HEK293T (cell line): Measurements from ENCODE around the gene DNMT3L.

Source experiments
- CTCF ChIA-PET: fragments of 350-600 bp; formaldehyde crosslinking; extraction: SDS; loops from one replicate; lab custom pipeline; 2021; ENCODE audit warnings: antibody characterized with exemption, inconsistent platforms; lab: Yijun Ruan, JAX
- POLR2A ChIA-PET: fragments of 350-600 bp; formaldehyde crosslinking; extraction: SDS; loops from one replicate; lab custom pipeline; 2020; ENCODE audit warnings: antibody characterized with exemption, inconsistent platforms; lab: Yijun Ruan, JAX
- DNase-seq: peaks from one replicate; pipeline ENCODE4 v3.0.0; 2012; ENCODE audit warnings: mixed read lengths; ENCODE audit errors: extremely low spot score
- ARNT ChIP-seq: fragments of 450-650 bp; IDR thresholded peaks from 2 replicates; pipeline ENCODE4 v1.6.1; 2017; ENCODE audit warnings: mild to moderate bottlenecking
- BHLHE40 ChIP-seq: fragments of 450-650 bp; IDR thresholded peaks from 2 replicates; pipeline ENCODE4 v1.6.1; 2016; ENCODE audit warnings: mild to moderate bottlenecking, moderate library complexity, borderline replicate concordance
- CTBP1 ChIP-seq: fragments of 450-650 bp; IDR thresholded peaks from 2 replicates; pipeline ENCODE4 v1.6.1; 2016; ENCODE audit warnings: borderline replicate concordance
- ELF4 ChIP-seq: fragments of 450-650 bp; IDR thresholded peaks from 2 replicates; pipeline ENCODE4 v1.6.1; 2017; ENCODE audit warnings: antibody characterized with exemption
- FOXA1 ChIP-seq: fragments of 450-650 bp; IDR thresholded peaks from 2 replicates; pipeline ENCODE4 v1.6.1; 2016; ENCODE audit warnings: mild to moderate bottlenecking
- FOXK2 ChIP-seq: fragments of 450-650 bp; IDR thresholded peaks from 2 replicates; pipeline ENCODE4 v1.6.1; 2016; ENCODE audit warnings: mild to moderate bottlenecking
- FOXM1 ChIP-seq: fragments of 450-650 bp; IDR thresholded peaks from 2 replicates; pipeline ENCODE4 v1.6.1; 2017; ENCODE audit warnings: mild to moderate bottlenecking, borderline replicate concordance
- HDGF ChIP-seq: fragments of 450-650 bp; IDR thresholded peaks from 2 replicates; pipeline ENCODE4 v1.6.1; 2017; ENCODE audit warnings: antibody characterized with exemption, borderline replicate concordance
- L3MBTL2 ChIP-seq: fragments of 450-650 bp; conservative IDR thresholded peaks from 2 replicates; pipeline ENCODE4 v1.6.1; 2016; ENCODE audit warnings: mild to moderate bottlenecking
- LEF1 ChIP-seq: fragments of 450-650 bp; IDR thresholded peaks from 2 replicates; pipeline ENCODE4 v1.6.1; 2017; ENCODE audit warnings: mild to moderate bottlenecking, borderline replicate concordance
- NFRKB ChIP-seq: fragments of 450-650 bp; IDR thresholded peaks from 2 replicates; pipeline ENCODE4 v1.6.1; 2016; ENCODE audit warnings: mild to moderate bottlenecking, moderate library complexity
- SP1 ChIP-seq: fragments of 450-650 bp; IDR thresholded peaks from 2 replicates; pipeline ENCODE4 v1.6.1; 2017
- SUZ12 ChIP-seq: fragments of 450-650 bp; IDR thresholded peaks from 2 replicates; pipeline ENCODE4 v1.6.1; 2016; ENCODE audit warnings: mild to moderate bottlenecking
- TARDBP ChIP-seq: fragments of 450-650 bp; IDR thresholded peaks from 2 replicates; pipeline ENCODE4 v1.6.1; 2016
- ZNF384 ChIP-seq: fragments of 450-650 bp; IDR thresholded peaks from 2 replicates; pipeline ENCODE4 v1.6.1; 2016
- TF ChIP-seq, protein P1 (sequence below): fragments of 450-650 bp; IDR thresholded peaks from 2 replicates; pipeline ENCODE4 v1.6.1; 2016

DNMT3L gene

DNA sequence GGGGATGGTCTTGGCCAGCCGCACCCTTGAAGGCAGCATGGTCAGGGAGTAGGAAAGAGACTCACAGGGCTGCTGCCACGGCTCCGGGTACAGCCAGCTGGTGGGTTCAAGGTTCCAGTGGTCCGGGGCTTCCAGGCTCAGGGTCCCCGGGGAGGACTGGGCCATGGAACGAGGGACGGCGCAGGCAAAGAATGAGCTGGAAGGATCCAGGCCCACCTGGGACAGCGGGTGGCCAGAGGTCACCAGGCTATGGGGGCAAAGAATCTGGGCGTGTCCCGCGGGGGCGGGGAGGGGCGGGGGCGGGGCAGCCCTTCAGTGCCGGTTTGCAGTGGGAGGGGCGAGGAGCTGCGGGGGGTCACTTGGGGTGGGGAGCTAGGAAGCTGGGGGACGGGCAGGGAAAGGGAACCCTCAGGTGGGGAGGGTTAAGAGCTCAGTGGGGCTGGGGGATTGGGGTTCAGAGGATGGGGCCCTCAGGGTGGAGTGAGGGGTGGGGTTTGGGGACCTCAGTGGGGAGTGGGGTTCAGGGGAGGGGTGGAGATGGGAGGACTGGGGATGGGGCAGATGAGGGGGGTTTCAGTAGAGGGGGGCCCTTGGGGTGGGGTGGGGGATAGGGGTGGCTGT, at the start of gene DNMT3L:
Gene DNMT3L (minus strand): TSS at position 223 of the 621 bp plus-strand sequence. CDS start 638 bp downstream, outside the sequence.
- ChIA-PET POLR2A (no interaction called here), CTCF (no interaction called here)
- no peak for DNase-seq
- TF ChIP-seq SP1 (no peak), FOXM1 (no peak), ARNT (no peak), ZNF384 (no peak), NFRKB (no peak), HDGF (no peak), CTBP1 (no peak), FOXA1 (no peak), LEF1 (no peak), ELF4 (no peak), TARDBP (no peak), FOXK2 (no peak), L3MBTL2 (no peak), BHLHE40 (no peak), SUZ12 (no peak)
- TF ChIP-seq, protein P1, sequence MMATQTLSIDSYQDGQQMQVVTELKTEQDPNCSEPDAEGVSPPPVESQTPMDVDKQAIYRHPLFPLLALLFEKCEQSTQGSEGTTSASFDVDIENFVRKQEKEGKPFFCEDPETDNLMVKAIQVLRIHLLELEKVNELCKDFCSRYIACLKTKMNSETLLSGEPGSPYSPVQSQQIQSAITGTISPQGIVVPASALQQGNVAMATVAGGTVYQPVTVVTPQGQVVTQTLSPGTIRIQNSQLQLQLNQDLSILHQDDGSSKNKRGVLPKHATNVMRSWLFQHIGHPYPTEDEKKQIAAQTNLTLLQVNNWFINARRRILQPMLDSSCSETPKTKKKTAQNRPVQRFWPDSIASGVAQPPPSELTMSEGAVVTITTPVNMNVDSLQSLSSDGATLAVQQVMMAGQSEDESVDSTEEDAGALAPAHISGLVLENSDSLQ: no peak

DNA sequence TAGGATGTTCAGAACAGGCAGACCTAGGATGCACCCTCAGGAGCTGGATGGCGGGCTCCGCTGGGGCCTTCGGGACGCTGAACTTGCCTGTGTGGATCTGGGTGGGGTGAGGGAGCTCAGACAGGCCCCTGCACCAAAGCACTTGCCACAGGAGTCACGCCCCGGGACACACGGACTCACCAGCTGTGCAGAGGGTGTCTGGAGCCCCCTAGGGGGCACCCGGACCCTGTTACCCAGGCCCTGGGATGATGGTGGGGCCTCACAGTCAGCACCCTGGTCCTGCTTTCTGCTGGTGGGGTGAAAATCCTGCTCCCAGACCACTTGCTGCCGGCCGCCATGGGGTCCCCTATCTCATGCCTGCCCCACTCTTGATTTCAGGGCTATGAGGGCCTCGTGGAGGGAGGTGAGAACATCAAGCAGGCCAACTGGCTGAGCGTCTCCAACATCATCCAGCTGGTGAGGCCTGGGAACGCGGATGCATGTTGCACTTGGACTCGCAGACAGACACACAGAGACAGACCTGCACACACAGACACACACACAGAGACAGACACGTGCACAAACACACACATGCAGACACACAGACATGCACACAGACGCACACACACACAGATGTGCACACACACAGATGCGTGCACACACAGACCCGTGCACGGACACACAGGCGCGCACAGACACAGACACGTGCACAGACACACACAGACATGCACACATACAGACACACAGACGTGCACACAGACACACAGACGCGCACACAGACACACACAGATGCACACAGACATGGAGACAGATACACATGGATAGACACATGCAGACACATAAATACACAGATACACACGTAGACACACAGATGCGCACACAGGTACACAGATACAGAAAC, 49.2 kb upstream of the DNMT3L start:
- DNase-seq: no peak
- ChIA-PET CTCF (no interaction called here), POLR2A (no interaction called here)
- TF ChIP-seq TARDBP (no peak), SUZ12 (no peak), ARNT (no peak), FOXA1 (no peak), LEF1 (no peak), ZNF384 (no peak), NFRKB (no peak), BHLHE40 (no peak), FOXK2 (no peak), SP1 (no peak)
- TF ChIP-seq, protein P1: no peak

DNA sequence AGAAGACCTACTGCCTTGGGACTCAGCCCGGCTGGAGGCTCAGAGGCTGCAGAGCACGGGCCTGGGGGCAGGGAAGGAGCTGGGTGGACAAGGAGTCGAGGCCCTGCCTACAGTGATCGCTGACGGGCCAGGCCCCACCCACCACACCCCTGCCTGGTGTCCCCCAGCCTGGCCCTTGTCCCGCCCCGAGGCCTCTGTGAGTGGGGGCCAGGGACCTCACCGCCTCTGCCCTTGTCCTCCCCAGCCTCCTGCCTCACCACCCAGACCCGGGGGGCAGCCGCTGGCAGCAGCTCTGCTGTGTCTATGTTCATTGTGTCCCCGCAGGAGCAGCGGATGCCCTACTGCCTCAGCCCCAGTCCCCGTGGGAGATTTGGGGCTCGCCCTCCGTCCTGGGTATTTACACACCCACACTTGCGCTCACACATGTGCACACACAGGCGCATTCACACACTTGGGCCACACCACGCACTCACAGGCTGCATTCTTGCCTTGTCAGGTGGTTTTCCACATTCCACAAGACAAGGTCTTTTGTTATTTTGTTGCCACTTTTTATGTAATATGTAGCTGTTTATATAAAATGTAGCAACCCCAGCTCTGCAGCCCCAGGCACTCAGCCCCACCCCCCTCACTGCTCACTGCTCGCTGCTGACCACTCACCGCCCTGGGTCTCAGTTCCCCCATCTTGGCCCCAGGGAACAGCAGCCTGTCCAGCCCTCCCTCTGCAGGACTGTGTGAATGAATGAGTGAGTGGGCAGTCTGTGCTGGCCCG, 45.4 kb upstream of the DNMT3L start:
- no peak for DNase-seq
- CTCF ChIA-PET: no interaction called here

DNA sequence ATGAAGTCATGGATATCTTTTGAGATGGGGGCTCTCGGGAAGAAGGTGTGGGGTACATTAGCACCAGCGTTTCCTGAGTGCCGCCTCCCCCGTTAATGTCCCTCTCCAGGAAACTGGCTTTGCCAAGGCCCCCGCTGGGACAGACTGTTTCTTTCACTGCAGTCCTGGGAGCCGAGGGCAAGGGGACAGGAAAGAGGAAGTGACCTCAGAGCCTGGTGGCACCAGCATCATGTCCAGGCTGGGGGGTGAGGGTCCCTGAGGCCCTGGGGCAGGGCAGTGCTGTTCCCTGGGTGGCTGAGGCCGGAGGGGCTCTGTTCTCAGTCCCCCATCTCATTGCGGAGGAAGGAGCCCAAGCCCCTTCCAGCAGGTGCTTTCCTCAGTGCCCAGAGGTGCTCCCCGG, 44.0 kb upstream of the DNMT3L start:
- ChIA-PET CTCF (no interaction called here), POLR2A (no interaction called here)
- no peak for DNase-seq
- TF ChIP-seq LEF1 (no peak), FOXM1 (no peak), ELF4 (no peak), ZNF384 (no peak)

More for the DNA sequence above, 45.4 kb upstream of the DNMT3L start:
- POLR2A ChIA-PET: no interaction called here
- TF ChIP-seq HDGF (no peak), L3MBTL2 (no peak)

DNA sequence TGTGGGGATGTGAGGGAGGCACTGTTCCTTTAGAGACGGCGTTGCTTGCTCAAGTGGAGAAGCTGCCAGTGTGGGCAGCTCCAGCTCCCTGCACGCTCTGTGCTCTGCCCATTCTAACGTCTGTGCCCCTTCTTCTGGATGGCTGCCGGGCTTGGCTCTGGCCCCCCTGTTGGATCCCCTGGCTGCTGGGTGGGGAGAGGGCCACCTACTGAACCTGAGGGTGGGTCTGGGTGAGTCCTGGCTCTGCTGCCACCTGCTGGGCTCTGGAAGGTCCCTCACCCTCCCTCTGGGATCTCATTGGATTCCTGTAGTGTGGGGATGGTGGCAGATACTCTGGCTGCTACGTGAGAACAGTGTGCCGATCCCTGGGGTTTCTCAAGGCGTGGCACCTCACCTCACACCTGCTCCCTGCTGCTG, 43.2 kb upstream of the DNMT3L start:
- ChIA-PET CTCF (no interaction called here), POLR2A (no interaction called here)
- no peak for TF ChIP-seq HDGF
- no peak for TF ChIP-seq FOXM1
- no peak for TF ChIP-seq ZNF384
- no peak for TF ChIP-seq ARNT
- TF ChIP-seq ELF4: no peak
- TF ChIP-seq L3MBTL2: no peak
- TF ChIP-seq, protein P1: no peak
- TF ChIP-seq LEF1: no peak
- no peak for TF ChIP-seq SUZ12
- TF ChIP-seq NFRKB: no peak
- no peak for TF ChIP-seq SP1
- DNase-seq: peak; percentile 69

DNA sequence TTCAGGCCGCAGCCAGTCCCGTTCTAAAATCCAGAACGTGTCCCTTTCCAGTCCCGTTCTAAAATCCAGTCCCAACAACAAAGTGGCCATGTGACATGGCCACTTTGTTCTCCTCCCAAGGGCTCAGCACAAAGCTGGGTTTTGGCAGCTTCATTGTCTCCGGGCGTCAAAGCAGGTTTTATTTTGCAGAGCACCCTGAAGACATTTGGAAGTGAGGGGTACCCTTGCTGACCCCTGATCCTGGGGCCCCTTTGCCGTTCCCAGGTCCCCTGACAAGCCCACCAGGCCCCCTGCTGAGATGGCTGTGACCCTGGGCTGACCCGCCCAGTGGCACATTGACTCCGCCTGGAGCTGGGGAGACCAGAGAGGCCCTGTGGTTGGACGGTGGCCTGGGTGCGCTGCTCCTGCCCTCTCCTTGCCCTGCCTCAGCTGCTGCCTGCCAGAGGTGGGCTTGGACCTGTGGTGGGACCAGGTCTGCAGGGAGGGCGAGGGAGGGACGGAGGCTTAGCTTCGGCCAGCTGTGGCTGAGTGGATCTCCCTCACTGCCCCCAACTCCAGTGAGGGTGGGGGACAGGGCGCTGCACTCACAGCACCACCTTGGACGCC, 42.4 kb upstream of the DNMT3L start:
- TF ChIP-seq ZNF384 (no peak), SUZ12 (no peak), FOXA1 (no peak), LEF1 (no peak), HDGF (no peak), L3MBTL2 (no peak), NFRKB (no peak), BHLHE40 (no peak)
- TF ChIP-seq, protein P1: no peak
- no peak for DNase-seq
- ChIA-PET POLR2A (interaction anchor here (1.4 kb wide), 1 partner anchor 576 kb away, joined by 3 read pairs; no protein-coding TSS in a partner anchor), CTCF (interaction anchor here (0.7 kb wide), 2 partner anchors 16 to 30 kb away, joined by 3 read pairs; no protein-coding TSS in a partner anchor)
